GM08714 (cell line): ENCODE measurements around the gene XXYLT1.

Experiments used
- H3K4me3 ChIP-seq: fragments of 200-500 bp; sonication (Bioruptor generic); 2 replicates; pipeline ENCODE4 v1.5.1; 2014; ENCODE audit warnings: mild to moderate bottlenecking, low read length, inconsistent platforms
- ZNF274 ChIP-seq: IDR thresholded peaks from 2 replicates; pipeline ENCODE4 v1.6.1; 2012; ENCODE audit warnings: mild to moderate bottlenecking, low read depth, low read length

XXYLT1 gene

DNA sequence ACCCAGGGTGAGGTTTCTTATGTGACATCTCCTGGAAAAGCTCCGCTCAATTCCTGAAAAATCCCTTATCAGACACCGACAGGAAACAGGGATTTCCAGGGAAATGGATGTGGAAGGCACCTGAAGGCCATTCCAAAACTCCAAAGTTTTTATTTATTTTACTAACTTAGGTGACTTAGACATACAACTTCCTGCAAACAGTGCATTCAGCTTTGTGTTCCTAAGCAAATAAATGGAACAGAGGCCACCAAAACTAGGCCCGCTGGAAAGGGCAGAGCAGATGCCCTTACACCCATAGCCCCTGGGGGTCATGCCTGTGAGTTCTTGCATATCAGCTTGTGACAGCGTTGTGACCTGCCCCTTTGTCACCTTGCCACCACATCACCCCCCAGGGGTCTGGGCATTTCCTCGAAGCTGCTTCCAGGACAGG lies 239.4 kb downstream of the XXYLT1 start:
- no peak overlapping the region for H3K4me3 ChIP-seq
- TF ChIP-seq ZNF274, result no peak

DNA sequence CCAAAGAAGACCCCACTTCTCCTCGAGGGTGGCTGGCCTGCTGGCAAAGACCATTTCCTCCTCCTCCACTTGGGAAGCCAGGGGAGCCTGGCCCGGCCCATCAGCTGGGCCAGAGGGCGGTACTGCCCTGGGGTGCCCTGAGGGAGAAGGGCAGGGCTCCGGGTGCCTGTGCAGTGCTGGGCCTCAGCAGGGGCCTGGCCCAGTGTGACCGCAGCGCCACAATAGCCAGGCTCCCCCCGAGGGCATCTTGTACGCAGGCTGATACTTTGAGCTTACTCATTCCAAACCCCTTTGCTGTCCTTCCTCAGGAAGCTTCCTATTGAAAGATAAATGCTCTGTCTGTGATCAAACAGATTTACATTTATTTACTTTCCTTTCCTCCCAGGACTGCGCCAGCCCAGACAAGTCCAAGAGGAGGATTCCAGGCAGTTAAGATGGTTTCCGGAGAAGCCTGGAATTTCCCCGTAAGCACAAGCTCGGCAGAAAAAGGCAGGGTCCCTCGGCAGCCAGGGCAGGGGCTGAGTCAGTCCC lies 240.1 kb downstream of the XXYLT1 start:
- no peak for TF ChIP-seq ZNF274
- H3K4me3 ChIP-seq, result no peak overlapping the region

GRCh38 chr3:195028877-195029606 lies 241.9 kb downstream of the XXYLT1 start:
- TF ChIP-seq ZNF274, result no peak

GRCh38 chr3:195025884-195026200 lies 245.1 kb downstream of the XXYLT1 start:
- no peak for TF ChIP-seq ZNF274
- no peak overlapping the region for H3K4me3 ChIP-seq

More at GRCh38 chr3:195028877-195029606, 241.9 kb downstream of the XXYLT1 start:
- H3K4me3 ChIP-seq, result no peak overlapping the region

DNA sequence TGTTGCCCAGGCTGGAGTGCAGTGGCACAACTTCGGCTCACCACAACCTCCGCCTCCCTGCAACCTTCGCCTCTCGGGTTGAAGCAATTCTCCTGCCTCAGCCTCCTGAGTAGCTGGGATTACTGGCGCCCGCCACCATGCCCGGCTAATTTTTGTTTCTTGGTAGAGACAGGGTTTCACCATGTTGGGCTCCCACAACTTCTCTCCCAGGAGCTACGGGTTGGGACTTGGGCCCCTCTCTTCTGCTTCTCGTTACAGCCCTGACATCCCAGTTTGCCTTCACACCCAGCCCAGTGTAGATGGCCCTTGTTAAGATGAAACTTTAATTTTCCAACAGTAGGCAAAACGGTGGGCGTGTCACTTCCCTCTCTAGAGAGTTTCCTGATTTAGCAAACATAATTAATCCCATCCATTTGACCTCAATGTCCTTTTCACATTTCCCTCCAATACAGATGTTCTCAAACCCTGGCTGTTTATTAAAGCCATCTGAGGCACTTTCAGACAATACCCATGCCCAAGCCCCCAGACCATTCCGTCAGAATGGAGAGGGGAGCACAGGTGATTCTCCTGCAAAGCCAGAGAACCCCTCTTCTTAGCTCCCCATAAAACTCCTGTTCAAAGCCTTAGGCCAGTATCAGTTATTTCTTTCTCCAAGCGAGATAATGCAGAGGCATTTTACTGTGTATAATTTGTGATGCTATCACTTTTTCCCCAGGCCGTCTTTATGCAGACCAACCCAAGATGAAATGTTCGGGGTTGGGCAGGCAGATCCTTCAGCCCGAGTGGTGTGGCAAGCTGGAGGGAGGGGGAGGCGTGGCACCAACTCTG lies 245.7 kb downstream of the XXYLT1 start:
- no peak for TF ChIP-seq ZNF274

DNA sequence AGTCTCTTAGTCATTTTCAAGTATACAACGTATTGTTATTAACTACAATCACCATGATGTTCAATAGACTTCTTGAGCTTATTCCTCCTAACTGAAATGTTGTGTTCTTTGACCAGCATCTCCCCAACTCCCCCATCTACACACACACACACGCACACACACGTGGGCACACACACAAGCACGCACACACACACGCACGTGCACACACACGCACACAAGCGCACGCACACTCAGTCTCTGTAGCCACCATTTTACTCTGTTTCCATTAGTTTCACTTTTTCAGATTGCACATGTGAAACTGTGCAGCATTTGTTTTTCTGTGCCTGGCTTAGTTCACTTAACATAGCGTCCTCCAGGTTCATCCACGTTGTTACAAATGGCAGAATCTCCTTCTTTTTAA lies 247.0 kb downstream of the XXYLT1 start:
- no peak overlapping the region for H3K4me3 ChIP-seq
- no peak for TF ChIP-seq ZNF274

More for the DNA sequence above, 245.7 kb downstream of the XXYLT1 start:
- H3K4me3 ChIP-seq, result no peak overlapping the region

DNA sequence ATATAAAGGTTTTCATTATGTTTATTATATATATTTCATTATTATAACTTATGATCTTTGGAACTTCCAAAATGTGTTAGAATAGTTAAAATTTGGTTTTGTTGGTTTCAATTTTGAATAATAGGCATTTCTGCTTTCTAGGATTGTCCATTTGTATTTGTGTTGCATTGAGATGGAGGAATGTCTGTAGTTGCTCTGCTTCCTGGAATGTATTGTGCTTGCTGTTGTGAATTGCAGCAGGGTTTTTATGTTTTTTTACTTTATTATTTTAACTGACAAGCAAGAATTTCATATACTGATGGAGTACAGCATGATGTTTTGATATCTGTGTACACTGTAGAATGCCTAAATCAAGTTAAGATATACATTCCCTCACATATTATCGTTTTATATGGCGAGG lies 247.4 kb downstream of the XXYLT1 start:
- TF ChIP-seq ZNF274, result no peak
- H3K4me3 ChIP-seq, result no peak overlapping the region

DNA sequence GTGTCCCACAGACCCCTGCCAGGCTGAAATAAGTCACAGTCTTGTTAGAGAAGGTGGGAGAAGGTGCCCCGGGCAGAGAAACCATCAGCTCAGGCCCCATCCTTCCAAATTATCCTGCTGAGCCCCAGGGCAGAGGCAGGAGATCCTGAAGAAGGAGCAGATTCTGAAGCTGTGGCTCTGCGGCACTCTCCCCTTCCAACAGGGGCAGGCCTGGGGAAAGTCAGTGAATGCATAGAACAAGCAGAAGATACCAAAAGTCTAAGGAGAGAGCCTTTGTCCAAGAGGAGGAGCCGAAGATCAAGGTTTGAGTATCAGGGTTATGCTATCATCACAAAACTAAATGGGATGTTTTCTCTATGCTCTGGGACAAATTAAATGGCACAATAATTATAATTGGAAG lies 249.3 kb downstream of the XXYLT1 start:
- no peak overlapping the region for H3K4me3 ChIP-seq
- TF ChIP-seq ZNF274, result no peak

DNA sequence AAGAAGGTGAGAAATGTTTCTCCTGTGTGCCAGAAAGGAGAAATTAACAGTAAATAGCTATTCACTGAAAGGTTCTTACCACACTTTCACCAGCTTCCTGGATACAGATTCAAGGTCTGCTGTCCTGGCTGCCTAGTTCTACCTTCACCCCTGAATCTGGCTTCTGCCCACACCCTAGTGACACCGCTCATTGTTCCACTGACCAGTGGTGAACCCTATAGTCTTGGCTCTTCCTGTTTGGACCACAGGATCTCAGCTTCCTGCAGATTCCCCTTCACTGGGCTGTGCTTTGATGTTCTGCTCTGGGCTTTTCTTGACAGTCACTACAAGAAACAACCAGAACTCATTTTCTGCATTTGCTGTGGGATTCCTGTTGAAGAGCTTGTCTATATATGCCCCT lies 250.0 kb downstream of the XXYLT1 start:
- no peak for TF ChIP-seq ZNF274
- H3K4me3 ChIP-seq, result no peak overlapping the region

DNA sequence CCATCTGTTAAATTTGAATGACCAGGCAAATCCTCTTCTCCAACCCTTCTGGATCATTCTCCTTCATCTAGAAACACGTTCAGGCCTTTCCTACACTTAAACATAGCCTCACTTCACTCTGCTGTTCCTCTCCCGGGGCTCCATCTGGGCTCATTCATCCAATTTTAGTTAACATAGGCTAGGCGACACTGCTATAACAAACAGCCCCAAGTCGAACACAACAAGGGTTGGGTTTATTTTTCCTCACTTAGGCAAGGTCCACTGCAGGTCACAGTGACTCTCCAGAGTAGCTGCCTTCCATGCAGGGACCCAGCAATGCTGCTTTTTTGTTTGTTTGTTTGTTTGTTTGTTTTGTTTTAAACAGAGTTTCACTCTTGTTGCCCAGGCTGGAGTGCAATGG lies 250.8 kb downstream of the XXYLT1 start:
- no peak overlapping the region for H3K4me3 ChIP-seq
- no peak for TF ChIP-seq ZNF274

DNA sequence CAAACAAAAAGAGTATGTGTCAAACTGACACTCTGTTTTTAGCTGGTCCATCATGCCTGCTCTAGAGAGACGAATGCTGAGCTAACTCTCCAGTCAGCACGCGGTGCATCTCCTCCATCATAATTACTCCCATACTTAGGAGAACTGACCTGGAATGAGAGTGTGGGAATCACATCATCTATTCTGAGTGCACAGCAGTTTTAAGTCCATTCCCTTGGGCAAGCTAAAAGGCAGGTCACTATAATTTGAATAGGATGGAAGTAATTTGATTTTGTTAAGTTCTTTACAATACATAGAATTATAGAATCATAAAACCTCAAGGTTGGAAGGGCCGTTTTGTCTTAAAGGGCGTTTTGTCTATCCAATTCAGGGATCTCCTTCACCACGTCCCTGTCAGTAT lies 251.6 kb downstream of the XXYLT1 start:
- no peak for TF ChIP-seq ZNF274
- no peak overlapping the region for H3K4me3 ChIP-seq
